ENCODE results near the gene AXIN1.

Gene AXIN1

GRCh38 chr16:359871-360697, 7.6 kb upstream of the AXIN1 start:
- ChIA-PET CTCF (interaction anchor here (1.0 to 1.7 kb wide), 2 partner anchors 125 to 253 kb away, joined by 3 to 9 read pairs; no protein-coding TSS in a partner anchor), POLR2A (no interaction called here)
- TF ChIP-seq CTCF (IDR thresholded peaks at IDR 0.05; ENCODE audit: control extremely low read depth, extremely low read depth, low read depth, missing control alignments): no peak
- no peak for DNase-seq (ENCODE audit: extremely low spot score)

GRCh38 chr16:359067-359763, 6.7 kb upstream of the AXIN1 start:
- DNase-seq (ENCODE audit: extremely low spot score): no peak
- no peak for TF ChIP-seq CTCF (IDR thresholded peaks at IDR 0.05; ENCODE audit: control extremely low read depth, extremely low read depth, low read depth, missing control alignments)
- CTCF ChIA-PET: interaction anchor here (1.7 kb wide), 1 partner anchor 253 kb away, joined by 9 read pairs; no protein-coding TSS in a partner anchor
- POLR2A ChIA-PET: no interaction called here

GRCh38 chr16:356741-357140, 4.2 kb upstream of the AXIN1 start:
- ChIA-PET CTCF (interaction anchor here (1.3 kb wide), 2 partner anchors 8 to 13 kb away, joined by 3 to 4 read pairs; no protein-coding TSS in a partner anchor), POLR2A (no interaction called here)
- TF ChIP-seq CTCF (IDR thresholded peaks at IDR 0.05; ENCODE audit: control extremely low read depth, extremely low read depth, low read depth, missing control alignments): no peak
- no peak for DNase-seq (ENCODE audit: extremely low spot score)

GRCh38 chr16:354971-355461, 2.5 kb upstream of the AXIN1 start:
- CTCF ChIA-PET: interaction anchor here (1.2 to 2.4 kb wide), 2 partner anchors 248 to 289 kb away, joined by 3 to 6 read pairs; no protein-coding TSS in a partner anchor
- no peak for TF ChIP-seq CTCF (IDR thresholded peaks at IDR 0.05; ENCODE audit: control extremely low read depth, extremely low read depth, low read depth, missing control alignments)
- DNase-seq (ENCODE audit: extremely low spot score): no peak
- POLR2A ChIA-PET: no interaction called here

- DNase-seq (ENCODE audit: extremely low spot score): no peak
- no peak for TF ChIP-seq CTCF (IDR thresholded peaks at IDR 0.05; ENCODE audit: control extremely low read depth, extremely low read depth, low read depth, missing control alignments)
- CTCF ChIA-PET: interaction anchor here (2.4 kb wide), 1 partner anchor 247 kb away, joined by 6 read pairs; no protein-coding TSS in a partner anchor
- POLR2A ChIA-PET: no interaction called here
These were observed 1.9 kb upstream of the AXIN1 start for GRCh38 chr16:354291-354881.

All from GM10248 (cell line).